Stomach smooth muscle (tissue), 2 donors: Measurements from ENCODE around the gene SUMO2.
"Not testable (repeated sequence)": the region's sequence is repeated elsewhere in the genome, so short reads cannot be mapped to it uniquely, and the experiment has no call there.

ENCODE experiments used
- H3K27ac ChIP-seq: one replicate; pipeline ENCODE4 v1.7.0; 2013; ENCODE audit warnings: mild to moderate bottlenecking, low read length, inconsistent platforms
- H3K27me3 ChIP-seq, 2 donors: one replicate each; pipeline ENCODE4 v1.7.0; 2013; ENCODE audit warnings: low read length in 2 of 2; ENCODE audit not compliant: insufficient read depth in 2 of 2, control insufficient read depth in 1 of 2
- H3K36me3 ChIP-seq, 2 donors: one replicate each; pipeline ENCODE4 v1.7.0; 2013; ENCODE audit warnings: low read length in 2 of 2; ENCODE audit not compliant: control insufficient read depth in 2 of 2, insufficient read depth in 2 of 2
- H3K4me1 ChIP-seq: one replicate; pipeline ENCODE4 v1.7.0; 2013; ENCODE audit warnings: low read length; ENCODE audit not compliant: control insufficient read depth, insufficient read depth
- H3K4me3 ChIP-seq, 2 donors: one replicate each; pipeline ENCODE4 v1.7.0; 2013; ENCODE audit warnings: low read length in 2 of 2
- H3K9ac ChIP-seq, 2 donors: one replicate each; pipeline ENCODE4 v1.7.0; 2013; ENCODE audit warnings: low read length in 2 of 2, mild to moderate bottlenecking in 1 of 2
- H3K9me3 ChIP-seq, 2 donors: one replicate each; pipeline ENCODE4 v1.7.0; 2013; ENCODE audit warnings: low read length in 2 of 2; ENCODE audit not compliant: control insufficient read depth in 2 of 2
- donor health status: healthy.
- donor health status: Pancreatic carcinoma.

Gene SUMO2

DNA sequence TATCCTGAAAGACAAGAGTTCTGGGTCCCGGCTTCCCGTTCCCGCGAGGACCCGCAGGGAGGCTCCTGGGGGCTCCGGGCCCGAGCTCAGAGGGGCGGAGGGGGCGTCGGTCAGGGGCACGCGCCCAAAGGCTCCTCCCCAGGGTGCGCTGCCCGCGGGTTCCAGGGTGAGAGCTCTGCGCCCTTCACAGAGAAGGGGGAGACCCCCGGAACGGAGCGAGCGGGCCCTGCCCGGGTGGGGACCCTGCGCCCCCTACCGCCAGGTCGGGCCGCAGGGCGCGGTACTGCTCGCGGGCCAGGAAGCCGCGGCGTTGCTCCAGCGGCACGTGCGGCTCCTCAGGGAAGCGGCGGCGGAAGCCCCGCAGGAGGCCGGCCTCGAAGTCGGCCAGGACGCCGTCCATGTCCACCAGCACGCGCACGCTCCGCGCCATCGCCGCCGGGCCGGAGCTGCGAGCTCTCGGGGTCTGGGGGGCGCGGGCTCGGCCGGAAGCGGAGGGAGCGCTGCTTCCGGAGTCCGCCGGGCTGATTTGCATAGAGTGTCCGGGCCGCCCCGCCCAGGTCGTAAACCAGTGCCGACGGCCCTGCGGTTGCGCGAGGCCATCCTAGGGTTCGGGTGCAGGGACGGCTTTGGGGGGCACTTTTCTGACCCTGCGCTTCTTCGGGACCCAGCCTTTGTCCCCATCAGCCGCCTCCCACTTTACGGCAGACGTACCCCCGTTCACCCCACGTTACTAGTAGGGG is 51.3 kb downstream of the SUMO2 start, which contains the start of gene NT5C:
Gene NT5C, minus strand, starts transcription at position 465 of the 740 bp plus-strand sequence. Its CDS starts 35 bp downstream, at position 430.
- Histone ChIP-seq H3K9me3 (no peaks in the 10 kb centered on the region), H3K27ac (peak within 1 kb of the TSS; percentile 77), H3K4me1 (peaks cover 8% of the 10 kb centered on the region), H3K27me3 (no peaks in the 10 kb centered on the region), H3K9ac (peak within 1 kb of the TSS; percentile 81 to 92), H3K4me3 (peak within 1 kb of the TSS; percentile 84), H3K36me3 (peaks cover 0 to 4% of the 10 kb centered on the region in 2 donors)

DNA sequence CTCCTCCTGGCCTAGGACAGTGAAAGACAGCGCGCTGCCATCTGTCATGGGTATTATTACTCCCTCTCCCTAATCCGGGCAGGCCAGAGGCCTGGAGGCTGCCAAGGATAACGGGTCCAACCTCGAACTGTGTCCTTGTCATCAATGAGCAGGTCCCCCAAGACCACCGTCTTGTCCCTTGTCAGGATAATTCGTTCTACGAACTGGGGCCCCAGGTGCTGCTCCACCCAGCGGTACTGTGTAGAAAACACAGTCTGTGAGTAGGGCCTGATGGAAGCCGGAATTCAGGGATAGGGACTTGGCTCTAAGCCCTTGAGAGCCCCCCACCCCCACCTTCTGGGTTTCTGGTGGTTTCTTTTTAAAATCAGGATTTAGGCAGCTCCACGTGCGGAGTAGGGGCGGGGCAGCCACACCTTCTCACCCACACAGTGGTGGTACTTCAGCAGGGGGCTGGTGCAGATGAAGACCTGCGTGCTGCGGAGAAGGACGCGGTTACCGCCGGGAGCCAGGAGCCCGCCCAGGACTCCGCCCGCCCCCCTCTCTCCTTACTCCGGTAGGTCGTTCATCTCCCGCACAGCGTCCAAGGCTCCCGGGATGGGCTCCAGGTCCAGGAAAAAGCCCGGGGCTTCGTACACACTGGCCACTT is 52.0 kb downstream of the SUMO2 start:
- Histone ChIP-seq H3K9me3 (no peaks in the 10 kb centered on the region), H3K27me3 (no peaks in the 10 kb centered on the region), H3K4me1 (peaks cover 8% of the 10 kb centered on the region), H3K36me3 (peaks cover 0 to 4% of the 10 kb centered on the region in 2 donors), H3K27ac (peak overlapping the region; percentile 77), H3K4me3 (peak overlapping the region; percentile 84), H3K9ac (peak overlapping the region; percentile 81 to 92)

DNA sequence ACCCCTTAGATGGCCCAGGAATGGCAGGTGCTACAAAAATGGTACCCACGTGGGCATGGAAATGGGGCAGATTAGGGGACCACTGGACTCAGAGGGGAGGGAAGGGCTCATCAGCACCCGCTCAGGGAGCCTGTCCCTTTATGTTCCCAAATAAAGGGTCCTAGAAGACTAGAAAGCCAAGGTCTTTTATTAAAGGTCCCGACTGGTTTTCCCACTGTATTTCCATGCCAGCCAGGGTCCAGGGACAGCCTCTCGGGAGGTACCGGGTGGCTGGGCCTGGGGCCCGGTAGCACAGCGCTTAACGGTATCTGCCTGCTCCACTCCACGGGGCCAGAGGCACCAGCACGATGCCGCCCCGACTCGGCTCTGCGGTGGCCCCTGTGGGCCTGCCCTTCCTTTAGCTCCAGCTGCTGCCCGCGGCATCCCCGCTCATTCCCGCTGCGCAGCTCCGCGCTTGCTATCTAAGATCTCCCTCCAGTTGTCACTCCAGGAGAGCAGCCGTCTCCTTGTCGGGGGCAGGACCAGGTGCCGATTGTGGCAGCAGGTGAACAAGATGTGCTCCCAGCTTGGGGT is 52.6 kb downstream of the SUMO2 start:
- Histone ChIP-seq H3K9ac (peak overlapping the region; percentile 13 to 81), H3K4me3 (peak overlapping the region; percentile 84), H3K27ac (peak overlapping the region; percentile 77), H3K36me3 (peaks cover 0 to 4% of the 10 kb centered on the region in 2 donors), H3K27me3 (no peaks in the 10 kb centered on the region), H3K9me3 (no peaks in the 10 kb centered on the region), H3K4me1 (peaks cover 8% of the 10 kb centered on the region)

DNA sequence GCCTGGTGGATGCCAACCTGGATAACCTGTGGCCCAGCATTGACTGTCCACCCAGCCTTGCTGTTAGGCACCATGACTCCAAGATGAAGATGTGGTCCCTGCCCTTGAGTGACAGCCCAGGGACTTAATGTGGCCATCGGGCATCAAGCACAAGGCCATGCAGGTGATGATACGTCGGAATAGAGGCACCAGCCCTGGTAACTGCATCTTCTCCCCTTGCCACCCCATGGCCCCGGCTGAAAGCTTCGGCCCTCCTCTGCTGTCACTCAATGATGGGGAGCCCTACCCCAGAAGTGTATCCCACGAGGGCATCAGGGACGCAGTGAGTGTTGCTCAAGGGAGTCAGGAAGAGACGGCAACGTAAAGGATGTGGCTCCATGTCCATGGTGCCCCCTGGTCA is 53.2 kb downstream of the SUMO2 start:
- Histone ChIP-seq H3K27ac (no peak overlapping the region), H3K27me3 (no peaks in the 10 kb centered on the region)

DNA sequence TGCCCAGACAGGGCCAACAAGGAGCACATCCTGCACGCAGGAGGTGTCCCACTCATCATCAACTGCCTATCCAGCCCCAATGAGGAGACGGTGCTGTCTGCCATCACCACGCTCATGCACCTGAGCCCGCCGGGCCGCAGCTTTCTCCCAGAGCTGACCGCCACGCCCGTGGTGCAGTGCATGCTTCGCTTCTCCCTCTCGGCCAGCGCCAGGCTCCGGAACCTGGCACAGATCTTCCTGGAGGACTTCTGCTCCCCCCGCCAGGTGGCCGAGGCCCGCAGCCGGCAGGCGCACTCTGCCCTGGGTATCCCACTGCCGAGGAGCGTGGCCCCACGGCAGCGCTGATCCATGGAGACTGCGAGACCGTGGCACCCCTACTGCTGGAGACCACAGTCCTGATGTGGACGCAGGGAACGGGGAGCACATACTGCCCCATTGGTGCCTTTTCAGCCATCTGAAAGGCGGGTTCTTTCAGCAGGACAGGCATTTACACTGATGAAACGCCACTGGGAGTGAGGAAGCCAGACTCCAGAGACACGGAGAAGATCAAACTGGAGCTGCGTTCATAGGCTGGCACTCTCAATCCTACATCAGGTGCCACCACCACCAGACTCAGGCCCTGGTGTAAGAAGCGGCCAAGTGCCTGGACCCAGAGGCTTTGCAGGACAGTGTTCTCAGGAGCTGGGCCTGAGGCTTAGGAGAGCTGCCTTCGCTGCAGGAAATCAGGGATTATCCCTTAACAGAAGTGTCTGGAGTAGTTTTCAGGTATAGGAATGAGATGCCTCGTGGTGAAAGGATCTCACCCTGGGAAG is 53.9 kb downstream of the SUMO2 start:
- Histone ChIP-seq H3K9me3 (no peaks in the 10 kb centered on the region), H3K9ac (no peak overlapping the region), H3K27ac (no peak overlapping the region), H3K36me3 (peaks cover 0 to 4% of the 10 kb centered on the region in 2 donors), H3K4me3 (no peak overlapping the region), H3K27me3 (no peaks in the 10 kb centered on the region), H3K4me1 (peaks cover 8% of the 10 kb centered on the region)

More for the DNA sequence above, 53.2 kb downstream of the SUMO2 start:
- H3K4me3 ChIP-seq: no peak overlapping the region
- H3K9ac ChIP-seq: no peak overlapping the region
- peaks cover 8% of the 10 kb centered on the region for H3K4me1 ChIP-seq
- H3K9me3 ChIP-seq: no peaks in the 10 kb centered on the region
- peaks cover 0 to 4% of the 10 kb centered on the region in 2 donors for H3K36me3 ChIP-seq

DNA sequence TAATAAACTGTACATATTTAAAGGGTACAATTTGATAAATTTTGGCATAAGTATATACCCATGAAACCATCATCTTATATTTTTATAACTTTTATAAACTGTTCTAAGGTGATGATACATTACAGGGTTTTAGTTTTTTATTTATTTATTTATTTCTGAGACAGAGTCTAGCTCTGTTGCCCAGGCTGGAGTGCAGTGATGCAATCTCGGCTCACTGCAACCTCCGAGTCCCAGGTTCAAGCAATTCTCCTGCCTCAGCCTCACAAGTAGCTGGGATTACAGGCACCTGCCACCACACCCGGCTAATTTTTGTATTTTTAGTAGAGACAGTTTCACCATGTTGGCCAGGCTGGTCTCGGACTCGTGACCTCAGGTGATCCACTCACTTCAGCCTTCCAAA is 54.8 kb downstream of the SUMO2 start:
- H3K36me3 ChIP-seq, H3K9me3 ChIP-seq, H3K27me3 ChIP-seq, H3K27ac ChIP-seq, H3K4me1 ChIP-seq, H3K4me3 ChIP-seq, H3K9ac ChIP-seq: not testable (repeated sequence)

DNA sequence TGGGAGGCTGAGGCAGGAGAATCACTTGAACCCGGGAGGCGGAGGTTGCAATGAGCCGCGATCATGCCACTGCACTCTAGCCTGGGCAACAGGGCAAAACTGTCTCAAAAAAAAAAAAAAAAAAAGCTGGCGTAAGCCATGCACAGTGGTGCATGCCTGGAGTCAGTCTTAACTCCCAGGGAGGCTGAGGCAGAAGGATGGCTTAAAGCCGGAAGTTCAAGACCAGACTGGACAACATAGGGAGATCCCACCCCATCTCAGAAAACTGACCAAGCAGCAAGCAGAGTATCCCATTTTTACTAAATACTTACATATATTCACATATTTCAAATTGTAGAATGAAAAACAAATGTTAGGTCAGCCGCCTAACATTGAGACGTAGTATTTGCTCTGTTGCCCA is 55.8 kb downstream of the SUMO2 start:
- H3K9me3 ChIP-seq: no peaks in the 10 kb centered on the region
- H3K4me1 ChIP-seq: peaks cover 8% of the 10 kb centered on the region
- H3K4me3 ChIP-seq: no peak overlapping the region
- no peak overlapping the region for H3K27ac ChIP-seq
- H3K27me3 ChIP-seq: no peaks in the 10 kb centered on the region
- no peak overlapping the region for H3K9ac ChIP-seq
- H3K36me3 ChIP-seq: peaks cover 0 to 4% of the 10 kb centered on the region in 2 donors

DNA sequence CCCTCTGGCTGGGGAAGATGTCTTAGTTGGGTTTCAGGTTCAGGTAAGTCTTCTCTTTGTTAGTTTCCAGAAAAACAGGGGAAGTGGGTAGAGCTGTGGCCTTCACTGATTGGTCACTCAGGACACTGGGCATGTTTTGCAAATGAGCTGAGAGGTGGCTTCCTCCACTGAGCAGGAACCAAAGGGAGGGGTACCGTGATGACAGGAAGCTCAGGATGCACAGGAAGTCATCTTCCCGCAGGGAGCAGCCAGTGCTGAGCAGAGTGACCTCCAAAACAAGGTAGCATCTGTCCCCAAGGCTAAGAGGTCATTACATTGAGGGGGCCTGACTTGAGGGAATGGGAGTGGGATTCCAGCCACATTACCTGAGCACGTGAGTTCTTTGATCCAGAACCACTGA is 56.8 kb downstream of the SUMO2 start:
- Histone ChIP-seq H3K9me3 (no peaks in the 10 kb centered on the region), H3K36me3 (peaks cover 2 to 4% of the 10 kb centered on the region in 2 donors), H3K9ac (no peak overlapping the region), H3K4me1 (peaks cover 8% of the 10 kb centered on the region), H3K4me3 (no peak overlapping the region), H3K27ac (no peak overlapping the region), H3K27me3 (no peaks in the 10 kb centered on the region)

DNA sequence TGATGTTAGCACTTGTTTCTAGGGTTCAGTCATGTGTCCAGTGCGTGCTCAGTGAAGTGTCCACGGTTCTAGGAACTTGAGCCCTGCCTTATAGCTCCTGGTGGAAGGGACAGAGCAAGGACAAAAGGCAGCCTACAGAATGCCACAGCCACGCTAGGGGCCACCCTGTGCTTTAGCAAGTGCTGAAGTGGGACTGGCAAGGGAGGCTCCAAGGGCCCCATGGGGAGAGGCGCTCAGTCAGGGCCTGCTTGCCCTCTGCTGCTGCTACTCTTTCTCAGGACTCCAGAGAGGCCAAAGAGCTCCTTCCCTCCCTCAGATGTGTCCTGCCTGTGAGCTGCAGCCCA is 58.0 kb downstream of the SUMO2 start:
- Histone ChIP-seq H3K9ac (no peak overlapping the region), H3K4me3 (no peak overlapping the region), H3K9me3 (no peaks in the 10 kb centered on the region), H3K27me3 (no peaks in the 10 kb centered on the region), H3K36me3 (peaks cover 5 to 6% of the 10 kb centered on the region in 2 donors), H3K27ac (no peak overlapping the region), H3K4me1 (peaks cover 2% of the 10 kb centered on the region)

DNA sequence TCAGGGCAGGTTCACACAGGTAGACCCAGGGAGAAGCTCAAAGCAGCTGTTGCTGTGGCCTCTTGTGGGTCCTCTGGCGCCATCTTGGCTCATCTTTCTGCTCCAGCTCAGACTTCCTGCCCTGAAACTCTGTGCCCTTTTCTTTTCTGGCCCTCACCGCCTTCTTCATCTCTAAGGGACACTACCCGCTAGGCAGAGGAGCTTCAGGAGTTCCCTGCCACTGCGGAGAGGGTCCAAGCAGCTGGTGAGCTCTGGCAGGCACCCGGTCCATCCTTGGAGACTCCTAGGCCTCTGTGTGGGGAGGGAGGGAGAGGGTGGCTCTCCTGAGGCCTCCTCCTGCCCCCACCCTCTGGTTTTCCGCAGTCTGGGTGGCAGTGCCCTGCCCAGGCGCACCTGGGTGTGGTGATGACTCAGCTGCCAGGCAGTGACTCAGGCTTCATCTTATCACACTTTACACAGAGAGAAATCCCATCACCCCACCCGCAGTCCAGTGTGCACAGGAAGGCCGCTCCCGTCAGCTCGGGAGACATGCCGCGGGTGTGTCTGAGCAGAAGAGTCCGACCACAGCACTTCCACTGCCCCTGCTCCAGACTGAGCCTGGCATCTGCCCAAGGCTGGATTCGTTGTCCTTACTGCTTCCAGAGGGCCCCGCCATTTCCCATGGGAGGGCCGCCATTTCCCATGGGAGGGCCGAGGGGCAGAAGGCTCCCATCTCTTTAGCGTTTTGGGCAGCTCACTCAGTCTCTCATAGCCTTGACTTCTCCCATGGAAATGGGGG is 58.5 kb downstream of the SUMO2 start:
- Histone ChIP-seq H3K27ac (no peak overlapping the region), H3K4me3 (no peak overlapping the region), H3K4me1 (peaks cover 2% of the 10 kb centered on the region), H3K36me3 (peaks cover 4 to 5% of the 10 kb centered on the region in 2 donors), H3K27me3 (no peaks in the 10 kb centered on the region), H3K9me3 (no peaks in the 10 kb centered on the region), H3K9ac (no peak overlapping the region)
